Tibial nerve (tissue), 4 donors: ENCODE data around the gene LMCD1. TPM values are rescaled to one million over a fixed set of nuclear protein-coding genes. Genes with fewer than 3 reads are reported as not detected.

Source experiments
- DNase-seq, 2 donors: peaks; one replicate each; pipeline ENCODE4 v3.0.0-alpha.2; 2019; ENCODE audit warnings: low spot score in 2 of 2
- H3K27ac ChIP-seq, 4 donors: fragments of 200-600 bp; sonication (generic) in 3 of 4; one replicate each; pipeline ENCODE4 v1.5.1; 2017 to 2019; ENCODE audit warnings: mild to moderate bottlenecking in 1 of 4
- H3K27me3 ChIP-seq, 2 donors: fragments of 200-600 bp; sonication (generic) in 1 of 2; one replicate each; pipeline versions ENCODE4 v1.5.1 to v1.6.0; 2017 to 2019
- H3K36me3 ChIP-seq, 3 donors: fragments of 200-600 bp; sonication (generic); one replicate each; pipeline ENCODE4 v1.5.1; 2018 to 2019
- H3K4me1 ChIP-seq, 4 donors: fragments of 200-600 bp; sonication (generic) in 3 of 4; one replicate each; pipeline ENCODE4 v1.5.1; 2017 to 2019
- H3K4me3 ChIP-seq, 4 donors: fragments of 200-600 bp; sonication (generic) in 3 of 4; one replicate each; pipeline ENCODE4 v1.5.1; 2017 to 2019; ENCODE audit warnings: mild to moderate bottlenecking in 1 of 4, moderate library complexity in 1 of 4
- H3K9me3 ChIP-seq, 4 donors: fragments of 200-600 bp; sonication (generic) in 3 of 4; one replicate each; pipeline ENCODE4 v1.5.1; 2017 to 2019
- CTCF ChIP-seq, 5 experiments: fragments of 200-600 bp in 3 of 5; fragments of 450-650 bp in 2 of 5; sonication (generic) in 3 of 5; IDR thresholded peaks; one replicate each; pipeline ENCODE4 v1.5.1; 2016 to 2019; ENCODE audit warnings: antibody characterized with exemption in 5 of 5, mild to moderate bottlenecking in 3 of 5, moderate library complexity in 2 of 5
- EP300 ChIP-seq, 2 donors: sonication (generic); formaldehyde crosslinking; IDR thresholded peaks; one replicate each; pipeline ENCODE4 v1.6.1; 2017; ENCODE audit warnings: antibody characterized with exemption in 2 of 2, mild to moderate bottlenecking in 1 of 2
- POLR2A ChIP-seq, 2 donors: fragments of 450-650 bp; IDR thresholded peaks; one replicate each; pipeline ENCODE4 v1.6.1; 2017; ENCODE audit warnings: antibody characterized with exemption in 2 of 2, mild to moderate bottlenecking in 2 of 2, moderate library complexity in 2 of 2
- WGBS, 2 donors: methylation state at CpG; one replicate each; pipeline ENCODE4 v1.1.5; 2018; 5-methylcytosine and 5-hydroxymethylcytosine counted together
- total RNA-seq, 4 donors: library from RNA; depleted of rRNA; stranded (reverse); fragments of >200 nt; gene quantifications; one replicate each; pipeline ENCODE4 v1.1.0, GENCODE V29; 2016

LMCD1 gene
- total RNA-seq, 4 donors from 2014 or later = 81.2 to 147 (median 92.9) TPM

- WGBS, 2 donors = 88 to 91% methylated on average over 7 of the region's 7 CpGs
Measured at GRCh38 chr3:8619548-8619947, 117.9 kb downstream of the LMCD1 start.

DNA sequence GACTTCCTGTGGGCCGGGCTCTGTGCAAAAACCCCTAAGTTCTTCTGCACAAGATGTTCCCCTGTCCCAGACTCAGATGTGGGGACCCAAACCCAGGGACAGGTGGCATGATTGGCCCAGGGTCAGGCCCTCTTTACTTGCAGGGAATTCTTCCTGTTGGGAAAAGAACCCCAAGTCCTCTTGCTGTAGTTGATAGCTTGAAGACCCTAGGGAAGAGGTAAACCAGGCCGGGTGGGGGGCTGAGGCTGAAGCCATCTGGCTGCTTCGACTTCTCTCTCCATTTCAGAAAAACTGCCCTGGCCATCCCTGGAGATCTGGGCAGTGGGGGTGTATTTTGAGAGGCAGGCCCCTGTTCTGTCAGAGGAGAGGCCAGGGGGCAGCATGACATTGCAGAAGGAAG, 119.5 kb downstream of the LMCD1 start:
- no peaks in the 10 kb centered on the region for H3K27me3 ChIP-seq

More at GRCh38 chr3:8619548-8619947, 117.9 kb downstream of the LMCD1 start:
- peaks cover 0 to 18% (median 0%) of the 10 kb centered on the region in 4 donors for H3K4me1 ChIP-seq
- H3K9me3 ChIP-seq = peaks cover 0 to 16% (median 0%) of the 10 kb centered on the region in 4 donors
- H3K27me3 ChIP-seq = no peaks in the 10 kb centered on the region
- no peaks in the 10 kb centered on the region for H3K36me3 ChIP-seq
- no peak for DNase-seq
- TF ChIP-seq POLR2A (IDR thresholded peaks at IDR 0.05) = no peak
- no peak for TF ChIP-seq EP300 (IDR thresholded peaks at IDR 0.05)
- TF ChIP-seq CTCF (IDR thresholded peaks at IDR 0.05) = no peak
- H3K4me3 ChIP-seq = no peak overlapping the region
- H3K27ac ChIP-seq = no peak overlapping the region

GRCh38 chr3:8621872-8622271, 120.2 kb downstream of the LMCD1 start:
- no peak for DNase-seq
- no peaks in the 10 kb centered on the region for H3K36me3 ChIP-seq
- H3K4me3 ChIP-seq = no peak overlapping the region
- no peak overlapping the region for H3K27ac ChIP-seq
- TF ChIP-seq POLR2A (IDR thresholded peaks at IDR 0.05) (no peak), EP300 (IDR thresholded peaks at IDR 0.05) (no peak), CTCF (IDR thresholded peaks at IDR 0.05) (no peak)
- H3K4me1 ChIP-seq = peaks cover 0 to 18% (median 0%) of the 10 kb centered on the region in 4 donors
- H3K9me3 ChIP-seq = peaks cover 0 to 16% (median 0%) of the 10 kb centered on the region in 4 donors
- 79 to 85% methylated on average over 4 of the region's 4 CpGs for WGBS, 2 donors
- no peaks in the 10 kb centered on the region for H3K27me3 ChIP-seq

More for the DNA sequence above, 119.5 kb downstream of the LMCD1 start:
- no peak overlapping the region for H3K27ac ChIP-seq
- 86 to 89% methylated on average over 3 of the region's 3 CpGs for WGBS, 2 donors
- H3K4me3 ChIP-seq = no peak overlapping the region
- TF ChIP-seq POLR2A (IDR thresholded peaks at IDR 0.05) = no peak
- no peak for TF ChIP-seq EP300 (IDR thresholded peaks at IDR 0.05)
- TF ChIP-seq CTCF (IDR thresholded peaks at IDR 0.05) = no peak
- peaks cover 0 to 16% (median 0%) of the 10 kb centered on the region in 4 donors for H3K9me3 ChIP-seq
- DNase-seq = no peak
- H3K4me1 ChIP-seq = peaks cover 0 to 18% (median 0%) of the 10 kb centered on the region in 4 donors
- no peaks in the 10 kb centered on the region for H3K36me3 ChIP-seq

DNA sequence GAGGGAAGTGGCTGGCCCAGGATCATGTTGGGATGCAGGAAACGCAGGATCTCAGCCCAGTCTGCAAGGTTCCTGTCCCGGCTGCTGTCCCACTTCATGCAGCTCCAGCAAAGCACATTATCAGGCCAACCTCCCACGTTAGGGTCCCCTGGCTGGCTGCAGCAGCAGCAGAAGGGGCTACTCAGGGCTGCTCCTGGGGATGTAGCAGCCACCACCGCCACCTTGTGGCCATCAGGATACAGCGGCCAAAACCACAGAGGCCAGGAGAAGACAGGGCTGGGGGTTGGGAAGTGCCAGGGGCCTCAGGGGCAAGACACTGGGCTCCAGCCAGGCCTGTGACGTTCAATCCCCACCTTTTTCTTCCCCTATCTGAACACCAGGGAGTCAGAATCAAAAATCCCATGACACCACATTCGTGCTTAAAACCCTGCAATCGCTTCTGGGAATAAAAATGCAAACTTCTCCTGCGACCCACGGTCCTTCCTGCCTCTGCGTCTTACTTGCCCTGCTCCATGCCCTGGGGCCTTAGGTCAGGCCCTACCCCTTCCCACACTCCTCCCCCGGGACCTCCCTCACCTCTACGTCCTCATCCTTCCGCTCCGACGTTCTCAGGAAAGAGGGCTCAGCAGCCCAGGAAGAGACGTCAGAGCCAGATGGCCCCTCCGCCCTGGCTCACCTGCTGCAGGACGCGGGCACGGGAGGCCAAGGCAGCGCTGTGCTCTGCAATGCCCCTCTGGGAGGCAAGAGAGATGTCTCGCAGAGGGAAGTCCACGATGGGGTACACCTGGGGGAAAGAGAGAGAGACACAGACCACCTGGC, 121.5 kb downstream of the LMCD1 start:
- TF ChIP-seq CTCF (IDR thresholded peaks at IDR 0.05) = peak; percentile 80 to 94 (median 85)
- no peak for TF ChIP-seq EP300 (IDR thresholded peaks at IDR 0.05)
- DNase-seq = peak; percentile 39 to 67
- H3K9me3 ChIP-seq = peaks cover 0 to 13% (median 0%) of the 10 kb centered on the region in 4 donors
- no peaks in the 10 kb centered on the region for H3K27me3 ChIP-seq
- H3K4me3 ChIP-seq = peak overlapping the region in 1 of 4 donors; percentile 10
- H3K36me3 ChIP-seq = no peaks in the 10 kb centered on the region
- WGBS, 2 donors = 23 to 26% methylated on average over 24 of the region's 24 CpGs
- no peak overlapping the region for H3K27ac ChIP-seq
- peaks cover 0 to 18% (median 0%) of the 10 kb centered on the region in 4 donors for H3K4me1 ChIP-seq

DNA sequence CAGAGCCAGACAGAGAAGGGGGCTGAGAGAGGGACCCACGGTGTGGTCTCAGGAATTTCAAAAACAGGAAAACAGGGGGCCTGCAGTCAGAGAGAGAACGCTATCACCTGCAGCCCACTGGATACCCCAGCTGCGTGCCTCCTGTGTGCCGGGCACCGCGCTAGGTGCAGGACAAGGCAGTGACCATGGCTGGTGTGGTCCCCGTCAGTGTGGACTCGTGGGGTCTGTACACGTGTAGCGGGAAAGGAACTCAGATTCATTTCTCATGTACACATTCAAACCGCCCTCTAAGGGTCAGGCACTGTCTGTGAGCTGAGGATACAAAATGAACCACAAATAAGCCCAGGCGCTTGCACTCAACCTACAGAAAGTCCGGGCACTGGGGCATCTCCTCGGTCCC, 122.1 kb downstream of the LMCD1 start:
- TF ChIP-seq POLR2A (IDR thresholded peaks at IDR 0.05) (no peak), CTCF (IDR thresholded peaks at IDR 0.05) (no peak), EP300 (IDR thresholded peaks at IDR 0.05) (no peak)
- Histone ChIP-seq H3K9me3 (peaks cover 0 to 6% (median 0%) of the 10 kb centered on the region in 4 donors), H3K27ac (no peak overlapping the region), H3K36me3 (no peaks in the 10 kb centered on the region), H3K27me3 (no peaks in the 10 kb centered on the region), H3K4me3 (no peak overlapping the region), H3K4me1 (peaks cover 0 to 18% (median 0%) of the 10 kb centered on the region in 4 donors)
- no peak for DNase-seq
- WGBS, 2 donors = 80 to 83% methylated on average over 6 to 14 of the region's 14 CpGs
